Natural killer cell (primary cell): ENCODE data around the gene DVL3. TPM values are rescaled to one million over a fixed set of nuclear protein-coding genes. Genes with fewer than 3 reads are reported as not detected.

ENCODE experiments used
- ATAC-seq, 3 donors: fragments of 150-1000 bp in 2 of 3; fragments of 200-7000 bp in 1 of 3; cut with Tn5 transposase; 1 replicate in 1 of 3; 2 replicates in 2 of 3; pipeline ENCODE4 v1.10.0; 2021; ENCODE audit warnings: mild to moderate bottlenecking in 2 of 3, moderate library complexity in 2 of 3
- DNase-seq, 2 donors: peaks; one replicate each; pipeline versions ENCODE4 v3.0.0 to v3.0.0-alpha.2; 2013 to 2021; ENCODE audit warnings: mixed read lengths in 1 of 2
- H3K27ac ChIP-seq: one replicate; pipeline ENCODE4 v1.5.1; 2013; ENCODE audit warnings: mild to moderate bottlenecking, low read length
- H3K27me3 ChIP-seq: one replicate; pipeline ENCODE4 v1.6.1; 2013; ENCODE audit warnings: low read length; ENCODE audit not compliant: control insufficient read depth, insufficient read depth
- H3K36me3 ChIP-seq: one replicate; pipeline ENCODE4 v1.6.1; 2013; ENCODE audit warnings: low read length; ENCODE audit not compliant: control insufficient read depth, insufficient read depth
- H3K4me1 ChIP-seq: one replicate; pipeline ENCODE4 v1.6.1; 2013; ENCODE audit warnings: low read length; ENCODE audit not compliant: control insufficient read depth, insufficient read depth
- H3K4me3 ChIP-seq: one replicate; pipeline ENCODE4 v1.5.1; 2013; ENCODE audit warnings: low read length
- H3K9me3 ChIP-seq: one replicate; pipeline ENCODE4 v1.6.1; 2013; ENCODE audit warnings: low read length; ENCODE audit not compliant: control insufficient read depth, insufficient read depth
- H3K27ac Mint-ChIP-seq, 2 donors: one replicate each; pipeline ENCODE4 v1.8.0; 2022; ENCODE audit warnings: mild to moderate bottlenecking in 2 of 2, mixed read lengths in 2 of 2, moderate library complexity in 1 of 2
- H3K27me3 Mint-ChIP-seq, 2 donors: one replicate each; pipeline ENCODE4 v1.8.0; 2022; ENCODE audit warnings: low read depth in 2 of 2, mixed read lengths in 2 of 2
- H3K36me3 Mint-ChIP-seq: one replicate; pipeline ENCODE4 v1.8.0; 2022; ENCODE audit warnings: mixed read lengths
- H3K4me1 Mint-ChIP-seq, 2 donors: one replicate each; pipeline ENCODE4 v1.8.0; 2022; ENCODE audit warnings: mixed read lengths in 2 of 2
- H3K4me3 Mint-ChIP-seq: one replicate; pipeline ENCODE4 v1.8.0; 2022; ENCODE audit warnings: mild to moderate bottlenecking, moderate library complexity, mixed read lengths
- H3K9me3 Mint-ChIP-seq, 2 donors: one replicate each; pipeline ENCODE4 v1.8.0; 2022; ENCODE audit warnings: mixed read lengths in 2 of 2
- CTCF ChIP-seq: fragments of 200-600 bp; IDR thresholded peaks from one replicate; pipeline ENCODE4 v1.8.0; 2022; ENCODE audit warnings: antibody characterized with exemption
- WGBS: methylation state at CpG from one replicate; pipeline ENCODE4 v1.1.7; 2013; ENCODE audit warnings: missing lambda C conversion rate; ENCODE audit not compliant: insufficient coverage; 5-methylcytosine and 5-hydroxymethylcytosine counted together
- intact Hi-C: fragments of 100-400 bp; cut with micrococcal nuclease; formaldehyde crosslinking; loops from one replicate; pipeline ENCODE4 v1.14.2; 2022
- total RNA-seq, 4 donors: library from RNA; stranded (reverse); fragments of 120-200 nt in 1 of 4; gene quantifications; one replicate each; pipeline versions ENCODE4 v1.2.3 to v1.2.4, GENCODE V29; 2013 to 2022

Gene DVL3
- total RNA-seq, 3 donors from 2014 or later (not counting 1 experiment from before 2014, with no cell fraction given): 59.1 to 77.5 (median 59.7) TPM

GRCh38 chr3:184168363-184169120, 13.4 kb downstream of the DVL3 start:
- H3K4me1 Mint-ChIP-seq: peaks cover 6 to 16% of the 10 kb centered on the region in 2 donors
- Histone ChIP-seq H3K9me3 (no peaks in the 10 kb centered on the region), H3K4me1 (no peaks in the 10 kb centered on the region), H3K27me3 (no peaks in the 10 kb centered on the region), H3K4me3 (no peak overlapping the region), H3K36me3 (peaks cover 44% of the 10 kb centered on the region), H3K27ac (no peak overlapping the region)
- ATAC-seq (no peak), DNase-seq (no peak)
- no peaks in the 10 kb centered on the region for H3K9me3 Mint-ChIP-seq
- H3K36me3 Mint-ChIP-seq: no peaks in the 10 kb centered on the region
- H3K27ac Mint-ChIP-seq: no peak overlapping the region
- no peak for TF ChIP-seq CTCF
- H3K27me3 Mint-ChIP-seq: no peaks in the 10 kb centered on the region
- H3K4me3 Mint-ChIP-seq: no peak overlapping the region
- intact Hi-C loops: no loop called here
- WGBS: 100% methylated on average over 7 of the region's 9 CpGs

GRCh38 chr3:184169896-184170875, 15.0 kb downstream of the DVL3 start:
- Histone ChIP-seq H3K36me3 (peaks cover 28% of the 10 kb centered on the region), H3K4me3 (no peak overlapping the region), H3K27me3 (no peaks in the 10 kb centered on the region), H3K27ac (no peak overlapping the region), H3K9me3 (no peaks in the 10 kb centered on the region), H3K4me1 (peaks cover 5% of the 10 kb centered on the region)
- H3K9me3 Mint-ChIP-seq: no peaks in the 10 kb centered on the region
- ATAC-seq: no peak
- H3K36me3 Mint-ChIP-seq: no peaks in the 10 kb centered on the region
- no peak overlapping the region for H3K27ac Mint-ChIP-seq
- no peak for DNase-seq
- no peak overlapping the region for H3K4me3 Mint-ChIP-seq
- no peaks in the 10 kb centered on the region for H3K27me3 Mint-ChIP-seq
- no peak for TF ChIP-seq CTCF
- intact Hi-C loops: no loop called here
- 96% methylated on average over 61 of the region's 66 CpGs for WGBS
- peaks cover 8 to 11% of the 10 kb centered on the region in 2 donors for H3K4me1 Mint-ChIP-seq

GRCh38 chr3:184171562-184171961, 16.4 kb downstream of the DVL3 start:
- Histone ChIP-seq H3K27ac (no peak overlapping the region), H3K9me3 (no peaks in the 10 kb centered on the region), H3K36me3 (peaks cover 14% of the 10 kb centered on the region), H3K4me1 (peaks cover 19% of the 10 kb centered on the region), H3K4me3 (no peak overlapping the region), H3K27me3 (no peaks in the 10 kb centered on the region)
- TF ChIP-seq CTCF: no peak
- WGBS: 91% methylated on average over 9 of the region's 9 CpGs
- Mint-ChIP-seq H3K36me3 (no peaks in the 10 kb centered on the region), H3K27ac (peak overlapping the region in 1 of 2 donors; percentile 42), H3K9me3 (no peaks in the 10 kb centered on the region), H3K4me1 (peaks cover 21 to 25% of the 10 kb centered on the region in 2 donors), H3K4me3 (no peak overlapping the region), H3K27me3 (no peaks in the 10 kb centered on the region)
- intact Hi-C loops: no loop called here
- ATAC-seq (no peak), DNase-seq (no peak)
